H1 (cell line): Measurements from ENCODE around the gene CLDN16. TPM values are rescaled to one million over a fixed set of nuclear protein-coding genes. Genes with fewer than 3 reads are reported as not detected.

Experiments used
- CTCF ChIA-PET: fragments of 300-600 bp; sonication (Branson Sonifier 250); formaldehyde crosslinking; loops from one replicate; lab custom pipeline; 2021; ENCODE audit not compliant: partially characterized antibody; lab: Charles Lee
- POLR2A ChIA-PET: fragments of 300-600 bp; sonication (Branson Sonifier 250); formaldehyde crosslinking; loops from one replicate; lab custom pipeline; 2021; ENCODE audit warnings: inconsistent platforms; ENCODE audit not compliant: partially characterized antibody; lab: Charles Lee
- DNase-seq, 2 experiments: peaks; one replicate each; pipeline versions ENCODE4 v3.0.0 to v3.0.0-alpha.2; 2010 to 2022; ENCODE audit warnings: low spot score in 2 of 2, low read depth in 1 of 2, mixed read lengths in 1 of 2
- FAIRE-seq: peaks from 2 replicates; lab custom pipeline; 2011; peaks lifted over from hg19 to GRCh38; lab: Jason Lieb, UNC
- H2AFZ ChIP-seq: 2 replicates; pipeline ENCODE4 v1.8.1; 2012; ENCODE audit warnings: low read length, inconsistent platforms
- H2AK5ac ChIP-seq: 2 replicates; pipeline ENCODE4 v1.6.1; 2013; ENCODE audit warnings: low read depth, low read length
- H2BK120ac ChIP-seq: replicated peaks from 2 replicates; pipeline ENCODE3; 2013; ENCODE audit warnings: low read depth, low read length, inconsistent platforms
- H2BK12ac ChIP-seq: 2 replicates; pipeline ENCODE4 v1.6.1; 2013; ENCODE audit warnings: low read depth, low read length
- H2BK15ac ChIP-seq: 2 replicates; pipeline ENCODE4 v1.6.1; 2013; ENCODE audit warnings: low read length
- H2BK20ac ChIP-seq: 2 replicates; pipeline ENCODE4 v1.6.1; 2013; ENCODE audit warnings: low read length
- H2BK5ac ChIP-seq: 2 replicates; pipeline ENCODE4 v1.6.1; 2013; ENCODE audit warnings: low read depth, low read length
- H3K14ac ChIP-seq: 2 replicates; pipeline ENCODE4 v1.6.1; 2013; ENCODE audit warnings: inconsistent platforms; ENCODE audit not compliant: insufficient read length
- H3K18ac ChIP-seq: 2 replicates; pipeline ENCODE4 v1.6.1; 2013; ENCODE audit warnings: low read length; ENCODE audit errors: extremely low read depth
- H3K23ac ChIP-seq: 2 replicates; pipeline ENCODE4 v1.6.1; 2013; ENCODE audit warnings: inconsistent platforms; ENCODE audit not compliant: insufficient read length
- H3K23me2 ChIP-seq: 2 replicates; pipeline ENCODE4 v1.6.1; 2013; ENCODE audit warnings: low read depth, low read length
- H3K27ac ChIP-seq: 2 replicates; pipeline ENCODE4 v1.6.1; 2011; ENCODE audit warnings: low read depth, low read length, inconsistent platforms
- H3K27me3 ChIP-seq, 4 experiments: replicated peaks in 1 of 4; 1 replicate in 1 of 4; 2 replicates in 3 of 4; pipeline versions ENCODE4 v1.6.1 to v1.8.1; 2011 to 2013; ENCODE audit warnings: low read length in 3 of 4, mild to moderate bottlenecking in 3 of 4, inconsistent platforms in 2 of 4, mixed read lengths in 2 of 4, moderate library complexity in 1 of 4; ENCODE audit not compliant: control insufficient read depth in 3 of 4, insufficient read depth in 3 of 4; ENCODE audit errors: extremely low read depth in 1 of 4
- H3K36me3 ChIP-seq, 4 experiments: 2 replicates each; pipeline versions ENCODE4 v1.6.1 to v1.8.1; 2011 to 2013; ENCODE audit warnings: mild to moderate bottlenecking in 4 of 4, low read length in 3 of 4, moderate library complexity in 2 of 4, control low read depth in 1 of 4, inconsistent platforms in 1 of 4; ENCODE audit not compliant: insufficient read depth in 4 of 4, control insufficient read depth in 2 of 4
- H3K4ac ChIP-seq: replicated peaks from 2 replicates; pipeline ENCODE3; 2013; ENCODE audit warnings: low read length, low read depth, mixed read lengths, inconsistent platforms; ENCODE audit not compliant: insufficient read length
- H3K4me1 ChIP-seq, 4 experiments: replicated peaks in 1 of 4; 1 replicate in 1 of 4; 2 replicates in 3 of 4; pipeline versions ENCODE4 v1.6.1 to v1.8.1; 2011 to 2013; ENCODE audit warnings: low read length in 3 of 4, inconsistent platforms in 2 of 4, mixed read lengths in 1 of 4; ENCODE audit not compliant: insufficient read depth in 4 of 4, control insufficient read depth in 3 of 4
- H3K4me2 ChIP-seq, 2 experiments: 2 replicates each; pipeline versions ENCODE4 v1.6.1 to v1.8.1; 2011 to 2013; ENCODE audit warnings: low read depth in 2 of 2, low read length in 2 of 2, control low read depth in 1 of 2, inconsistent platforms in 1 of 2, mild to moderate bottlenecking in 1 of 2; ENCODE audit not compliant: insufficient read depth in 1 of 2
- H3K4me3 ChIP-seq, 4 experiments: fragments of 200-600, 300-600 bp in 1 of 4; sonication (generic), shearing (Covaris generic), sonication (Bioruptor Twin) in 1 of 4; 2 replicates each; pipeline versions ENCODE4 v1.5.1 to v1.8.1; 2011 to 2016; ENCODE audit warnings: low read length in 4 of 4, low read depth in 3 of 4, control low read depth in 2 of 4, inconsistent platforms in 2 of 4, mild to moderate bottlenecking in 2 of 4, mixed read lengths in 1 of 4, moderate library complexity in 1 of 4; ENCODE audit not compliant: insufficient read depth in 2 of 4; ENCODE audit errors: extremely low read depth in 1 of 4
- H3K56ac ChIP-seq: replicated peaks from 2 replicates; pipeline ENCODE3; 2013; ENCODE audit warnings: low read depth, mild to moderate bottlenecking, mixed read lengths, low read length, inconsistent platforms; ENCODE audit not compliant: insufficient read length
- H3K79me1 ChIP-seq: 2 replicates; pipeline ENCODE4 v1.6.1; 2013; ENCODE audit warnings: low read depth, low read length, control low read depth
- H3K79me2 ChIP-seq, 2 experiments: 2 replicates each; pipeline versions ENCODE4 v1.6.1 to v1.8.1; 2012 to 2013; ENCODE audit warnings: low read length in 2 of 2, mild to moderate bottlenecking in 2 of 2, inconsistent platforms in 1 of 2; ENCODE audit not compliant: insufficient read depth in 2 of 2, control insufficient read depth in 1 of 2
- H3K9ac ChIP-seq, 4 experiments: replicated peaks in 1 of 4; 1 replicate in 1 of 4; 2 replicates in 3 of 4; pipeline versions ENCODE4 v1.6.1 to v1.8.1; 2011 to 2013; ENCODE audit warnings: low read depth in 3 of 4, low read length in 3 of 4, control low read depth in 2 of 4, mild to moderate bottlenecking in 2 of 4, moderate library complexity in 2 of 4, inconsistent platforms in 1 of 4; ENCODE audit errors: extremely low read depth in 1 of 4
- H3K9me3 ChIP-seq, 2 experiments: 2 replicates each; pipeline versions ENCODE4 v1.6.1 to v1.8.1; 2012 to 2013; ENCODE audit warnings: mild to moderate bottlenecking in 2 of 2, moderate library complexity in 2 of 2, control low read depth in 1 of 2, inconsistent platforms in 1 of 2, low read depth in 1 of 2, low read length in 1 of 2, mixed read lengths in 1 of 2; ENCODE audit not compliant: insufficient read depth in 2 of 2
- H4K20me1 ChIP-seq, 2 experiments: replicated peaks in 1 of 2; 2 replicates each; pipeline versions ENCODE3 to v1.8.1; 2011 to 2013; ENCODE audit warnings: inconsistent platforms in 2 of 2, low read length in 2 of 2, mild to moderate bottlenecking in 1 of 2; ENCODE audit not compliant: insufficient read depth in 2 of 2, control insufficient read depth in 1 of 2
- H4K5ac ChIP-seq: 2 replicates; pipeline ENCODE4 v1.6.1; 2013; ENCODE audit warnings: low read length, low read depth, mixed read lengths, inconsistent platforms; ENCODE audit not compliant: insufficient read length
- H4K8ac ChIP-seq: 2 replicates; pipeline ENCODE4 v1.8.0; 2013; ENCODE audit warnings: mild to moderate bottlenecking, moderate library complexity, low read length, inconsistent platforms; ENCODE audit not compliant: insufficient read depth; ENCODE audit errors: extremely low read depth
- H4K91ac ChIP-seq: replicated peaks from 2 replicates; pipeline ENCODE3; 2013; ENCODE audit warnings: low read length, mixed read lengths, inconsistent platforms; ENCODE audit not compliant: insufficient read length
- ASH2L ChIP-seq: fragments of 200-600, 300-600 bp; sonication (generic); IDR thresholded peaks from one replicate; pipeline ENCODE4 v1.7.1; 2017; ENCODE audit warnings: low read length
- CBX5 ChIP-seq: fragments of 300-800, 300-1000 bp; sonication (generic); IDR thresholded peaks from 2 replicates; pipeline ENCODE4 v1.7.1; 2016; ENCODE audit warnings: antibody characterized with exemption, low read length, low read depth
- CHD1 ChIP-seq: IDR thresholded peaks from 2 replicates; pipeline ENCODE4 v1.6.1; 2012; ENCODE audit warnings: low read depth, low read length, improper control_type of control experiment
- CREB1 ChIP-seq: IDR thresholded peaks from 2 replicates; pipeline ENCODE4 v1.6.1; 2012; ENCODE audit warnings: inconsistent platforms
- CTBP2 ChIP-seq: IDR thresholded peaks from 2 replicates; pipeline ENCODE4 v1.7.0; 2011; ENCODE audit warnings: borderline replicate concordance, mild to moderate bottlenecking, moderate library complexity, mixed read lengths, low read length; ENCODE audit not compliant: insufficient read depth, insufficient read length
- FOSL1 ChIP-seq: IDR thresholded peaks from 2 replicates; pipeline ENCODE4 v1.6.1; 2011; ENCODE audit warnings: mild to moderate bottlenecking, low read depth, low read length, moderate library complexity; ENCODE audit not compliant: insufficient read depth
- HDAC2 ChIP-seq, 2 experiments: fragments of 300-600 bp in 1 of 2; sonication (generic) in 1 of 2; IDR thresholded peaks; 2 replicates each; pipeline ENCODE4 v1.6.1; 2011 to 2012; ENCODE audit warnings: low read depth in 2 of 2, low read length in 2 of 2, mild to moderate bottlenecking in 2 of 2, moderate library complexity in 2 of 2, borderline replicate concordance in 1 of 2, inconsistent platforms in 1 of 2
- NANOG ChIP-seq: IDR thresholded peaks from 2 replicates; pipeline ENCODE4 v1.6.1; 2011; ENCODE audit warnings: low read length, low read depth, mild to moderate bottlenecking, inconsistent platforms; ENCODE audit not compliant: insufficient read depth, poor library complexity, severe bottlenecking
- POLR2A ChIP-seq, 2 experiments: IDR thresholded peaks; 1 replicate in 1 of 2; 2 replicates in 1 of 2; pipeline ENCODE4 v1.6.1; 2011; ENCODE audit warnings: low read depth in 2 of 2, low read length in 2 of 2, mild to moderate bottlenecking in 2 of 2; ENCODE audit errors: control extremely low read depth in 1 of 2
- SIRT6 ChIP-seq: IDR thresholded peaks from one replicate; pipeline ENCODE4 v1.7.1; 2012; ENCODE audit warnings: low read length, inconsistent platforms
- WGBS, 2 experiments: shearing (Covaris generic) in 1 of 2; methylation state at CpG; one replicate each; pipeline versions ENCODE4 v1.1.6 to v1.1.7; 2013 to 2015; ENCODE audit warnings: low lambda C conversion rate in 2 of 2, mixed read lengths in 2 of 2, inconsistent platforms in 1 of 2, low coverage in 1 of 2, missing lambda C conversion rate in 1 of 2; ENCODE audit not compliant: insufficient replicate concordance in 2 of 2, insufficient coverage in 1 of 2, insufficient read length in 1 of 2; ENCODE audit errors: extremely low coverage in 1 of 2, missing lambda C conversion rate in 1 of 2; 5-methylcytosine and 5-hydroxymethylcytosine counted together
- polyA plus RNA-seq, 7 experiments: library from polyadenylated mRNA; depleted of rRNA in 3 of 7; stranded (reverse) in 5 of 7; unstranded in 2 of 7; fragments of >200 nt in 5 of 7; fragments of 200-250 nt in 2 of 7; gene quantifications; 1 replicate in 5 of 7; 2 replicates in 1 of 7; 4 replicates in 1 of 7; pipeline versions ENCODE4 v1.2.1 to v1.2.3, GENCODE V29; 2011 to 2013; ENCODE audit warnings: missing spikeins in 2 of 7, mixed read lengths in 2 of 7
- total RNA-seq: library from RNA; stranded (reverse); fragmentation: NEBNext Ultra II Directional; extraction: Animal tissue kit (Norgen Biotek cat#: 25700); gene quantifications from 2 replicates; pipeline ENCODE4 v1.2.1, GENCODE V29; 2021

The CLDN16 gene
- total and polyA plus RNA-seq, 2 of the 8 experiments (the other 6 are each of a cell fraction or from before 2014, with no cell fraction given), result not detected

- H4K8ac ChIP-seq, result no peak overlapping the region
- ChIA-PET POLR2A (no interaction called here), CTCF (interaction anchor here (0.8 to 2.5 kb wide), 7 partner anchors 11 to 395 kb away, joined by 4 to 9 read pairs (median 4); partner anchors contain the start of gene CLDN1)
- H3K56ac ChIP-seq, result no peak overlapping the region
- H3K9me3 ChIP-seq, result no peaks in the 10 kb centered on the region
- no peak overlapping the region for H3K14ac ChIP-seq
- no peak overlapping the region for H4K91ac ChIP-seq
- no peaks in the 10 kb centered on the region; a peak in 1 of 7 replicates for H3K27me3 ChIP-seq
- peaks cover 0 to 9% (median 2%) of the 10 kb centered on the region in 4 experiments; a peak in 2 of 7 replicates for H3K4me1 ChIP-seq
- TF ChIP-seq CBX5, result no peak
- TF ChIP-seq CTBP2, result no peak
- TF ChIP-seq ASH2L, result peak; percentile 9
- no peak for TF ChIP-seq POLR2A (IDR thresholded peaks at IDR 0.05; ENCODE audit: control extremely low read depth in 1 of 2, low read depth in 2 of 2, low read length in 2 of 2)
- TF ChIP-seq FOSL1, result no peak
- TF ChIP-seq SIRT6, result no peak
- TF ChIP-seq NANOG, result peak; percentile 50
- TF ChIP-seq CHD1, result no peak
- TF ChIP-seq HDAC2 (IDR thresholded peaks at IDR 0.05; ENCODE audit: borderline replicate concordance in 1 of 2, low read depth in 2 of 2, low read length in 2 of 2), result 0 out of 4 replicates have a peak, but pooled peaks of 1 of the 2 experiments have one; percentile 56
- no peak for TF ChIP-seq CREB1
- H3K36me3 ChIP-seq, result no peaks in the 10 kb centered on the region
- no peaks in the 10 kb centered on the region for H3K79me1 ChIP-seq
- peak overlapping the region; percentile 46; the same call in 1 of the 2 replicates for H2BK5ac ChIP-seq
- H2BK20ac ChIP-seq, result no peak overlapping the region
- no peak overlapping the region for H3K4ac ChIP-seq
- peak overlapping the region; percentile 13; the same call in 1 of the 2 replicates for H2BK12ac ChIP-seq
- 12% methylated on average over 9 of the region's 9 CpGs; no CpG with 5 or more reads in 1 of the 2 experiments for WGBS, 2 experiments
- H2BK15ac ChIP-seq, result no peak overlapping the region
- H3K4me3 ChIP-seq, result peak overlapping the region in 1 of 4 experiments; percentile 23; a peak in 1 of 8 replicates
- H2BK120ac ChIP-seq, result no peak overlapping the region
- peak overlapping the region; percentile 27 to 65; a peak in 2 of 4 replicates for H3K4me2 ChIP-seq
- FAIRE-seq, result peak; percentile 13
- H3K9ac ChIP-seq, result no peak overlapping the region
- no peaks in the 10 kb centered on the region for H3K23me2 ChIP-seq
- H4K20me1 ChIP-seq, result no peaks in the 10 kb centered on the region
- no peaks in the 10 kb centered on the region for H3K79me2 ChIP-seq
- H3K18ac ChIP-seq, result no peak overlapping the region
- no peak overlapping the region for H2AK5ac ChIP-seq
- peak; percentile 17 to 53 for DNase-seq
- H3K23ac ChIP-seq, result no peak overlapping the region
- no peak overlapping the region for H3K27ac ChIP-seq
- no peak overlapping the region for H4K5ac ChIP-seq
- no peak overlapping the region for H2AFZ ChIP-seq
These were observed 25.7 kb upstream of the CLDN16 start for GRCh38 chr3:190362258-190362657.
